CD4-positive, alpha-beta memory T cell (primary cell): Measurements from ENCODE around the gene TPO. TPM values are rescaled to one million over a fixed set of nuclear protein-coding genes. Genes with fewer than 3 reads are reported as not detected.

Experiments used
- CTCF ChIA-PET: fragments of 350-600 bp; sonication (Branson Sonifier 250); formaldehyde crosslinking; loops from one replicate; lab custom pipeline; 2021; ENCODE audit warnings: inconsistent platforms; ENCODE audit not compliant: partially characterized antibody; lab: Charles Lee
- POLR2A ChIA-PET: fragments of 350-600 bp; sonication (Branson Sonifier 250); formaldehyde crosslinking; loops from one replicate; lab custom pipeline; 2021; ENCODE audit not compliant: partially characterized antibody; lab: Charles Lee
- DNase-seq, 5 donors: peaks; one replicate each; pipeline versions ENCODE4 v3.0.0 to v3.0.0-alpha.2; 2020 to 2022; ENCODE audit warnings: mixed read lengths in 1 of 5
- H3K27ac ChIP-seq: one replicate; pipeline ENCODE4 v1.7.0; 2013; ENCODE audit warnings: low read depth, low read length
- H3K27me3 ChIP-seq: 2 replicates; pipeline ENCODE4 v1.7.0; 2013; ENCODE audit warnings: mild to moderate bottlenecking, low read length, moderate library complexity; ENCODE audit not compliant: insufficient read depth
- H3K36me3 ChIP-seq: 2 replicates; pipeline ENCODE4 v1.7.0; 2013; ENCODE audit warnings: mild to moderate bottlenecking, low read length, moderate library complexity; ENCODE audit not compliant: insufficient read depth
- H3K4me1 ChIP-seq: 2 replicates; pipeline ENCODE4 v1.7.0; 2013; ENCODE audit warnings: mild to moderate bottlenecking, low read length, moderate library complexity; ENCODE audit not compliant: insufficient read depth
- H3K4me3 ChIP-seq, 2 donors: one replicate each; pipeline ENCODE4 v1.7.0; 2013; ENCODE audit warnings: low read length in 2 of 2, mild to moderate bottlenecking in 1 of 2
- H3K9me3 ChIP-seq, 2 donors: one replicate each; pipeline ENCODE4 v1.7.0; 2013; ENCODE audit warnings: low read length in 2 of 2, control low read depth in 1 of 2; ENCODE audit not compliant: control insufficient read depth in 1 of 2
- H3K27ac Mint-ChIP-seq, 7 donors: one replicate each; pipeline ENCODE4 v1.8.0; 2020 to 2021; ENCODE audit warnings: mixed read lengths in 7 of 7, mild to moderate bottlenecking in 6 of 7, inconsistent platforms in 3 of 7, moderate library complexity in 3 of 7
- H3K27me3 Mint-ChIP-seq, 2 donors: one replicate each; pipeline ENCODE4 v1.8.0; 2020 to 2021; ENCODE audit warnings: mixed read lengths in 2 of 2
- H3K36me3 Mint-ChIP-seq, 2 donors: one replicate each; pipeline ENCODE4 v1.8.0; 2020 to 2021; ENCODE audit warnings: mixed read lengths in 2 of 2, inconsistent platforms in 1 of 2, mild to moderate bottlenecking in 1 of 2
- H3K4me1 Mint-ChIP-seq, 4 donors: one replicate each; pipeline ENCODE4 v1.8.0; 2020 to 2021; ENCODE audit warnings: mixed read lengths in 4 of 4, mild to moderate bottlenecking in 1 of 4
- H3K4me3 Mint-ChIP-seq, 8 donors: one replicate each; pipeline ENCODE4 v1.8.0; 2020 to 2021; ENCODE audit warnings: mixed read lengths in 8 of 8, mild to moderate bottlenecking in 7 of 8, moderate library complexity in 6 of 8, inconsistent platforms in 3 of 8
- H3K9me3 Mint-ChIP-seq, 8 donors: one replicate each; pipeline ENCODE4 v1.8.0; 2020 to 2021; ENCODE audit warnings: mixed read lengths in 8 of 8, mild to moderate bottlenecking in 5 of 8, inconsistent platforms in 3 of 8, moderate library complexity in 1 of 8
- intact Hi-C: fragments of 100-400 bp; cut with micrococcal nuclease; formaldehyde crosslinking; loops from one replicate; pipeline ENCODE4 v1.15.1; 2023
- polyA plus RNA-seq, 2 donors: library from polyadenylated mRNA; unstranded; fragments of 300-500 nt; fragmentation: Illumina TruSeq; gene quantifications; one replicate each; pipeline ENCODE4 v1.2.3, GENCODE V29; 2021
- total RNA-seq, 2 experiments: library from RNA; stranded (reverse); gene quantifications; one replicate each; pipeline ENCODE4 v1.2.3, GENCODE V29; 2021

Gene TPO
- total and polyA plus RNA-seq, 4 experiments from 2014 or later = 3.2 to 10.6 TPM; not detected in 2

DNA sequence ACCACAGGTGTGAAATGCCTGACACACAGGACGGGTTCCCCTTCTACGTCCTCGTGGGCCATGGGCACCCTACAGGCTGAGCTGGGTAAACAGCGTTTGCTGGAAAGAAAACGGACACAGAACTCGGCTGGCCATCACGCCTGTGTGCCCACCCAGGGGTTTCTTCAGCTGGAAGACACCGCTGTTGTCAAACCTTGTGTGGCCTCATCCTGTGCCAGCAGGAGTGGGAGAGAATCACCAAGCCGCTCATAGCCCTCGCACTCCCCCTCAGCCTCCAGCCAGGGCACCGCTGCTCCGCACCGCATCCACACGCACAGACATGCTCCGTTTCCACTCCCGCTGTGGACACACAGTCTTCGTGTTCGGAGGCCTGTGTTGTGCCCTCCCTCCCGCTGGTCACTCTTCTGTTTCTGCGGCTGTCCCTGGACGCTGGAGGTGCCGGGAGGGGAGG lies 169.7 kb downstream of the TPO start:
- H3K4me3 Mint-ChIP-seq = no peak overlapping the region
- Histone ChIP-seq H3K27ac (no peak overlapping the region), H3K36me3 (no peaks in the 10 kb centered on the region), H3K27me3 (no peaks in the 10 kb centered on the region), H3K4me3 (no peak overlapping the region), H3K9me3 (no peaks in the 10 kb centered on the region), H3K4me1 (no peaks in the 10 kb centered on the region)
- ChIA-PET CTCF (no interaction called here), POLR2A (no interaction called here)
- H3K27ac Mint-ChIP-seq = no peak overlapping the region
- peaks cover 0 to 3% (median under 1%) of the 10 kb centered on the region in 4 donors for H3K4me1 Mint-ChIP-seq
- peaks cover 8 to 12% of the 10 kb centered on the region in 2 donors for H3K27me3 Mint-ChIP-seq
- no peak for DNase-seq
- H3K9me3 Mint-ChIP-seq = peaks cover 0 to 4% (median 0%) of the 10 kb centered on the region in 8 donors
- no peaks in the 10 kb centered on the region for H3K36me3 Mint-ChIP-seq
- intact Hi-C loops = no loop called here

DNA sequence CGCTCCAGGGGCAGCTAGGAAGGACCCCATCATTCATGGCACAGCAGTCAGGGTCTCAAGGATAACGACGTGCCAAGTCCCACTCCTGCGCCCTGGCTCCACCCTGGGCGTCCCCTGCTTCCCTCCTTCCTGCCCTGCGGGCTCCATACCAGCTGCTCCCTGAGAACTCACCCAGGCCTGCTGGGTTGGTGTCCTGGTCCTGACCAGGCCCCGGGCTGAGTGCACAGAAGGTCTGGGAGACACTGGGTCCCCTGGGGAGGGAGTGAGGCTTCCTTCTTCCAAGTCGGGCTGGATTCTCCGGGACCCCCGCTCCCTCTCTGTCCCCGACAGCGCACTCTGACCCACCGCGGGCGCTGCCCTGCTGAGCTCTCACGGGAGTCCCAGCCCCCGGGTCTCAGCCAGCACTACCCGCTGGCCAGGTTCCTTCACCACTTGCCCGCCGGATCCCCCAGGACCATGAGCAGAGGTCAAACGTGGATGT lies 170.8 kb downstream of the TPO start:
- Histone ChIP-seq H3K4me3 (no peak overlapping the region), H3K27me3 (no peaks in the 10 kb centered on the region), H3K9me3 (no peaks in the 10 kb centered on the region), H3K36me3 (no peaks in the 10 kb centered on the region), H3K4me1 (no peaks in the 10 kb centered on the region), H3K27ac (no peak overlapping the region)
- Mint-ChIP-seq H3K4me3 (no peak overlapping the region), H3K27me3 (peaks cover 7 to 11% of the 10 kb centered on the region in 2 donors), H3K36me3 (no peaks in the 10 kb centered on the region), H3K27ac (no peak overlapping the region), H3K4me1 (peaks cover 0 to 3% (median 0%) of the 10 kb centered on the region in 4 donors), H3K9me3 (peaks cover 0 to 4% (median 0%) of the 10 kb centered on the region in 8 donors)
- no peak for DNase-seq
- CTCF ChIA-PET = no interaction called here
- intact Hi-C loops = no loop called here
- POLR2A ChIA-PET = no interaction called here

DNA sequence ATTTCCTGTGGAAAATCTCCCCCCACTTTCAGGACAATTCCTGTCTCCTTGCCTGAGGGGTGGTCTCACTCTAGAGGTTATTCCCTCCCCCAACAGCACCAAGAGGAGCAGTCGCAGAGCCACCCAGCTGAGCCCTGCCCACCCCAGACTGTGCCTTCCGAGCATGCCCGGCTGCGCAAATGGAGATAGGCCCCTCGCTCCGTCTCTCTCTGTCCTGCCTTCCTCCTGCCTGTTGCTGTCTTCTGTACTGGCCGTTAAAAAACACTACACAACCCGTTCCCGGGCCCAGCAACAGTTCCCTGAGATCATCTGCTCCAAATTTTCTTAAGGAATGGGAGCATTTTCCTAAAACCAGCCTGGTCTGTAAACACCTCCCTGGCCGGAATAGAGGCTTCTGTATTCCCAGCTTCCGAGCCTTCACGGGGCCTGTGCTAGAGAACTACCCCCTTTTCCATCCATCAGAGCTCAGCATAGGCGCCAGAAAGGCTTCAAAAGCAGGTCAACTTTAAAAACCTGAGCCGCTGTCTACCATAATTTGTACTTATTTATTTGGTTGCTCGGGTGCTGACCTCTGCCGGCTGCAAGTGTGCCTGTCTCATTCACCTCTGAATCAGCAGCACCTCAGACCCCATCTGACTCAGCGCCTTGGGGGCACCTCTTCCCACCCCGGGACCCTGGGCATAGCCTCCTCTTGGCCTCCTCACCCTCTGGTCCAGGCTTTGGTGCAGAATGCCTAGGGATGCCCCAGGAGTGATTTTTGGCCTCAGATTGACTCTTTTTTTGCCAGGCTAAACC lies 171.6 kb downstream of the TPO start:
- Histone ChIP-seq H3K9me3 (no peaks in the 10 kb centered on the region), H3K27ac (no peak overlapping the region), H3K36me3 (no peaks in the 10 kb centered on the region), H3K27me3 (no peaks in the 10 kb centered on the region), H3K4me1 (no peaks in the 10 kb centered on the region), H3K4me3 (no peak overlapping the region)
- Mint-ChIP-seq H3K4me1 (peaks cover 0 to 3% (median 0%) of the 10 kb centered on the region in 4 donors), H3K27ac (no peak overlapping the region), H3K36me3 (no peaks in the 10 kb centered on the region), H3K27me3 (peaks cover 13 to 16% of the 10 kb centered on the region in 2 donors), H3K4me3 (no peak overlapping the region), H3K9me3 (peaks cover 0 to 4% (median 0%) of the 10 kb centered on the region in 8 donors)
- intact Hi-C loops = no loop called here
- DNase-seq = no peak
- ChIA-PET CTCF (no interaction called here), POLR2A (no interaction called here)

DNA sequence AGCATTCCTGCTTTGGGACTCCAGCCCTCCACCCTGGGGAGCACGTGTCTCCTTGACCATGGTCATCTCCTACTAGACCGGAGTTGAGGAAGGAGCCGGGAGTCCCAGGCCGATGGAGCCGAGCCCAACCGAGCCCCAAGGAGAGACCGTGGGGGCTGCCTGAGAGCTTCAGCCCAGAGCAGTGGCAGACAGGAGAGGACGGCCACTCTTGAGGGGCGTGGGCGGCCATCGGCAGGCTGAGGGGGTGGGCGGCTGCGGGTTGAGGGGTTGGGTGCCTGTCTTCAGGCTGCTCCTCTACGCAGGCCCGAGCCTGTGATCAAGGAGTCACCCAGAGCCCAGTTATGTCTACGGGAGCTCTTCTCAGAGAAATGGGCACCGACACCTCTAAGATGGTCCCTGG lies 172.4 kb downstream of the TPO start:
- H3K36me3 Mint-ChIP-seq = no peaks in the 10 kb centered on the region
- intact Hi-C loops = no loop called here
- peaks cover 0 to 3% (median 0%) of the 10 kb centered on the region in 4 donors for H3K4me1 Mint-ChIP-seq
- Histone ChIP-seq H3K9me3 (no peaks in the 10 kb centered on the region), H3K27ac (no peak overlapping the region), H3K27me3 (no peaks in the 10 kb centered on the region), H3K36me3 (no peaks in the 10 kb centered on the region), H3K4me3 (no peak overlapping the region), H3K4me1 (no peaks in the 10 kb centered on the region)
- no peak overlapping the region for H3K27ac Mint-ChIP-seq
- peaks cover 0 to 4% (median 0%) of the 10 kb centered on the region in 8 donors for H3K9me3 Mint-ChIP-seq
- DNase-seq = no peak
- POLR2A ChIA-PET = no interaction called here
- H3K27me3 Mint-ChIP-seq = peaks cover 19% of the 10 kb centered on the region in 2 donors
- CTCF ChIA-PET = no interaction called here
- no peak overlapping the region for H3K4me3 Mint-ChIP-seq

DNA sequence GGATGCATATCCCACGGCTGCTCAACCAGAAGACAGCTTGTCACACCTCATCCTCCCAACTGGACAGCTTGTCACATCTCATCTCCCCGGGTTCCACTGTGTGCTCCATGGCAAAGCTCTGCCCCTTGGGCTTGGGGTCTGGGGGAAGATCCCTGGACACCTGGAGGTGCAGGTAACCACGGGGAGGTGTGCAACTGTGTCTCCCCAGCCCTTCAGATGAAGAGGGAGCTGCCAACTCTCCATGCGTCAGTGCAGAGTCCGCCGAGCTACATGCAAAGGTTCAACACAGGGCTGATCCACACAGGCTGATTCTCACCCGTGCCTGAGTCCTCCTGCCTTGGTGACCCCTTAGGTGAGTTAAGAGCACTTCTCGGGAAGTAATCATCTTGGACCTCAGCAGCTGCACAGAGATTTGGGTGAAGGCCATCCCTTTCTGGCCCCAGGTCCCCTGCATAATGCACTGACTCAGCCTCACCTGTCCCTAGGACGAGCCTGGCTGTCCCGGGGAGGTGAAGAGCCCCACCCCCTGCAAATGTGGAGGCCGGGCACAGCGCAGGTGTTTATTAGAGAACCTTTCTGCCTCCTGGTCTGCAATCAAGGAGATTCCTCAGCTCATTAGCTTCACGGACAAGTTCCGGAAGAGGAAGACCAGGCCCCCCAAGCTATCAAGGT lies 173.1 kb downstream of the TPO start:
- Mint-ChIP-seq H3K4me3 (no peak overlapping the region), H3K27ac (no peak overlapping the region), H3K36me3 (no peaks in the 10 kb centered on the region), H3K4me1 (peaks cover 0 to 3% (median 0%) of the 10 kb centered on the region in 4 donors), H3K9me3 (peaks cover 0 to 4% (median 0%) of the 10 kb centered on the region in 8 donors), H3K27me3 (peaks cover 23 to 24% of the 10 kb centered on the region in 2 donors)
- Histone ChIP-seq H3K4me3 (no peak overlapping the region), H3K36me3 (no peaks in the 10 kb centered on the region), H3K27ac (no peak overlapping the region), H3K9me3 (no peaks in the 10 kb centered on the region), H3K4me1 (no peaks in the 10 kb centered on the region), H3K27me3 (no peaks in the 10 kb centered on the region)
- intact Hi-C loops = no loop called here
- ChIA-PET CTCF (no interaction called here), POLR2A (no interaction called here)
- DNase-seq = no peak

DNA sequence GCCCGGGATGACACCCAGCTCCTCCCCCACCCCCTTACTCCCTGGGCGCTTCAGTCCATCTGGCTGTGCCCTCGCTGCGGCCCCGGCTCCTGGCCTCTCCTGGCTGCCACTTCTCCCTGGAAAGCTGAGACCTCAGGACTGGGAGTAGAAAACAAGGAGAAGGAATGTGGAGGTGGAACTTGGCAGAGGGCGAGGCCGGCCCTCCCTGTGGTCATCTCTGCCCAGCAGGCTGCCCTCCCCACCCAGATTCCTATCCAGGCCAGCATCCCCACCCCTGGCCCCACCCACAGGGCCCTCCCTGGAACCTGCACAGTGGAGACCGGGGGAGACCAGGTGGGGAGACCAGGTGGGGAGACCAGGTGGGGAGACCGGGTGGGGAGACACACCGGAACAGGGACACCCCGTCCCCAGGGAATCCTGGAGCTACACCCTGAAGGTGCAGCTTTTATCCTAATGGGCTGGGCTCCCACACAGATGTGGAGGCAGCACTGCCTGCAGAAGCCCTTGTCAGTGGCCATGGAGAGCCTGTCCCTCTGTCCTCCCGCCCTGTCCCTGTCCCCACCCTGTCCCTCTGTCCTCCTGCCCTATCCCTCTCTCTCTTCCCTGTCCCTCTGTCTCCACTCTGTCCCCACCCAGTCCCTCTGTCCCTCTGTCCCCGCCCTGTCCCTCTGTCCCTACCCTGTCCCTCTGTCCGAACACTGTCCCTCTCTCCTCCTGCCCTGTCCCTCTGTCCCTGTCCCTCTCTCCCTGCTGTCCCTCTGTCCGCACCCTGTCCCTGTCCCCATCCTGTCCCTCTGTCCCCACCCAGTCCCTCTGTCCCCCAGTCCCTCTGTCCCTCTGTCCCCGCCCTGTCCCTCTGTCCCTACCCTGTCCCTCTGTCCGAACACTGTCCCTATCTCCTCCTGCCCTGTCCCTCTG lies 173.9 kb downstream of the TPO start:
- DNase-seq = no peak
- Mint-ChIP-seq H3K36me3 (no peaks in the 10 kb centered on the region), H3K27me3 (peaks cover 22% of the 10 kb centered on the region in 2 donors), H3K27ac (no peak overlapping the region), H3K4me1 (peaks cover 0 to under 1% (median 0%) of the 10 kb centered on the region in 4 donors), H3K9me3 (peaks cover 0 to 4% (median 0%) of the 10 kb centered on the region in 8 donors), H3K4me3 (no peak overlapping the region)
- no peaks in the 10 kb centered on the region for H3K9me3 ChIP-seq
- H3K27me3 ChIP-seq = no peaks in the 10 kb centered on the region
- intact Hi-C loops = no loop called here
- CTCF ChIA-PET = no interaction called here
- H3K27ac ChIP-seq = no peak overlapping the region
- H3K4me1 ChIP-seq = no peaks in the 10 kb centered on the region
- H3K4me3 ChIP-seq = no peak overlapping the region
- POLR2A ChIA-PET = no interaction called here
- no peaks in the 10 kb centered on the region for H3K36me3 ChIP-seq
